IPS DF 19.7 (cell line): Measurements from ENCODE around the gene FCF1.
"Not testable (repeated sequence)": the region's sequence is repeated elsewhere in the genome, so short reads cannot be mapped to it uniquely, and the experiment has no call there.

ENCODE experiments used
- DNase-seq: peaks from one replicate; pipeline ENCODE4 v3.0.0-alpha.2; 2013; ENCODE audit warnings: low read depth, low spot score

FCF1 gene

GRCh38 chr14:74698465-74698864 is 14.5 kb upstream of the FCF1 start:
- DNase-seq: no peak

GRCh38 chr14:74702293-74702692 is 10.7 kb upstream of the FCF1 start:
- DNase-seq: no peak

- DNase-seq: no peak
These were observed 9.9 kb upstream of the FCF1 start for GRCh38 chr14:74703043-74703442.

GRCh38 chr14:74704656-74705055 is 8.3 kb upstream of the FCF1 start:
- DNase-seq: no peak

- DNase-seq: no peak
These were observed 7.1 kb upstream of the FCF1 start for GRCh38 chr14:74705613-74706500.

GRCh38 chr14:74710480-74710879 is 2.5 kb upstream of the FCF1 start:
- no peak for DNase-seq

- DNase-seq: no peak
These were observed 1.3 kb upstream of the FCF1 start for GRCh38 chr14:74711651-74712050.

GRCh38 chr14:74713395-74713735 is 421 bp downstream of the FCF1 start:
- no peak for DNase-seq

- DNase-seq: no peak
These were observed 7.6 kb downstream of the FCF1 start for GRCh38 chr14:74720526-74720925.

GRCh38 chr14:74723134-74723533 is 10.2 kb downstream of the FCF1 start:
- DNase-seq: no peak

- no peak for DNase-seq
These were observed 19.4 kb downstream of the FCF1 start for GRCh38 chr14:74732387-74732786.

GRCh38 chr14:74733221-74733620 is 20.3 kb downstream of the FCF1 start:
- no peak for DNase-seq

- no peak for DNase-seq
These were observed 22.2 kb downstream of the FCF1 start for GRCh38 chr14:74735125-74735524.

GRCh38 chr14:74737753-74738325 is 24.9 kb downstream of the FCF1 start:
- no peak for DNase-seq

- DNase-seq: no peak
These were observed 26.5 kb downstream of the FCF1 start for GRCh38 chr14:74739293-74740030.

GRCh38 chr14:74747237-74747636 is 34.3 kb downstream of the FCF1 start:
- no peak for DNase-seq

GRCh38 chr14:74754157-74754556 is 41.2 kb downstream of the FCF1 start:
- no peak for DNase-seq

GRCh38 chr14:74754899-74755298 is 42.0 kb downstream of the FCF1 start:
- no peak for DNase-seq

- no peak for DNase-seq
These were observed 43.4 kb downstream of the FCF1 start for GRCh38 chr14:74756326-74756725.

GRCh38 chr14:74758505-74758904 is 45.6 kb downstream of the FCF1 start:
- DNase-seq: not testable (repeated sequence)

GRCh38 chr14:74762917-74763802 is 50.2 kb downstream of the FCF1 start, which contains the start of gene YLPM1:
TSS of gene YLPM1 (plus strand) at chr14:74763316. CDS start at chr14:74763490, 174 bp downstream.
- DNase-seq: peak; percentile 86
